ENCODE data around the gene COQ8A. TPM values are rescaled to one million over a fixed set of nuclear protein-coding genes. Genes with fewer than 3 reads are reported as not detected.

COQ8A gene
- total RNA-seq, 3 donors from 2014 or later: 51.8 to 307 (median 60.6) TPM

DNA sequence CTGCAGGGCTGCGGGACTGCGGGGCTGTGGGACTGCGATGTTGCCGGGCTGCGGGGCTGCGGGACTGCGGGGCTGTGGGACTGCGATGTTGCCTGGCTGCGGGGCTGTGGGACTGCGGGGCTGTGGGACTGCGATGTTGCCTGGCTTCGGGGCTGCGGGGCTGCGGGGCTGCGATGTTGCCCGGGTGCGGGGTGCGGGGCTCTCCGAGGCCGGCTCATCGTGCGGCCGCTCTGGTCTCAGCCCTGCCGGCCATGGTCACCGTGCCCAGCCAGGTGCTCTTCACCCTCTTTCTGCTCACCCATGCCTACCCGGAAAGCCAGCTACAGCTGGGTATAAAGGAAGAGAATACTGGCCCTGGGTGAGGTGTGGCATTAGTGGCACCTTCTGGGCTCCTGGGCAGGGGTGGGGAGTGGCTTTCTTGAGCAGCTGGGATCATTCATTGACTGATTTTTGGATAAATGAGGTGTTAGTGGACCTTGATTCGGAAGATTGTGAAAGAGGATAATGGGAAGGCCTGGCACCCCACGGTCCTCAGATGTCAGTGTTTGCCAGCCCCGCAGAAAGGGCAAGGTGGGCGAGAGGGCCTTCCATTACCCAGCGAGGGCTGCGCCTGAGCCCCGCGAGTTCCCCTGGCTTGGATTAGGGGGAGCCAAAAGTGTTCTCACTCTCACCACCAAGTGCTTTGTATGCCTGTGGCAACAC lies 36.3 kb downstream of the COQ8A start:
- intact Hi-C loops (cut with DNase I; ENCODE audit: low total_unique reads): no loop called here
- Histone ChIP-seq H3K4me3 (no peak overlapping the region), H3K27me3 (no peaks in the 10 kb centered on the region), H3K4me1 (peaks cover 11 to 24% of the 10 kb centered on the region in 2 donors), H3K36me3 (no peaks in the 10 kb centered on the region), H3K27ac (peak overlapping the region in 1 of 2 donors; percentile 55), H3K9me3 (peaks cover 3 to 8% of the 10 kb centered on the region in 2 donors)
- TF ChIP-seq POLR2A (IDR thresholded peaks at IDR 0.05): no peak
- TF ChIP-seq, protein P1, sequence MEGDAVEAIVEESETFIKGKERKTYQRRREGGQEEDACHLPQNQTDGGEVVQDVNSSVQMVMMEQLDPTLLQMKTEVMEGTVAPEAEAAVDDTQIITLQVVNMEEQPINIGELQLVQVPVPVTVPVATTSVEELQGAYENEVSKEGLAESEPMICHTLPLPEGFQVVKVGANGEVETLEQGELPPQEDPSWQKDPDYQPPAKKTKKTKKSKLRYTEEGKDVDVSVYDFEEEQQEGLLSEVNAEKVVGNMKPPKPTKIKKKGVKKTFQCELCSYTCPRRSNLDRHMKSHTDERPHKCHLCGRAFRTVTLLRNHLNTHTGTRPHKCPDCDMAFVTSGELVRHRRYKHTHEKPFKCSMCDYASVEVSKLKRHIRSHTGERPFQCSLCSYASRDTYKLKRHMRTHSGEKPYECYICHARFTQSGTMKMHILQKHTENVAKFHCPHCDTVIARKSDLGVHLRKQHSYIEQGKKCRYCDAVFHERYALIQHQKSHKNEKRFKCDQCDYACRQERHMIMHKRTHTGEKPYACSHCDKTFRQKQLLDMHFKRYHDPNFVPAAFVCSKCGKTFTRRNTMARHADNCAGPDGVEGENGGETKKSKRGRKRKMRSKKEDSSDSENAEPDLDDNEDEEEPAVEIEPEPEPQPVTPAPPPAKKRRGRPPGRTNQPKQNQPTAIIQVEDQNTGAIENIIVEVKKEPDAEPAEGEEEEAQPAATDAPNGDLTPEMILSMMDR (IDR thresholded peaks at IDR 0.05): no peak
- no peak for TF ChIP-seq POLR2AphosphoS5 (IDR thresholded peaks at IDR 0.05)
- no peak for DNase-seq (ENCODE audit: low spot score in 2 of 2)

DNA sequence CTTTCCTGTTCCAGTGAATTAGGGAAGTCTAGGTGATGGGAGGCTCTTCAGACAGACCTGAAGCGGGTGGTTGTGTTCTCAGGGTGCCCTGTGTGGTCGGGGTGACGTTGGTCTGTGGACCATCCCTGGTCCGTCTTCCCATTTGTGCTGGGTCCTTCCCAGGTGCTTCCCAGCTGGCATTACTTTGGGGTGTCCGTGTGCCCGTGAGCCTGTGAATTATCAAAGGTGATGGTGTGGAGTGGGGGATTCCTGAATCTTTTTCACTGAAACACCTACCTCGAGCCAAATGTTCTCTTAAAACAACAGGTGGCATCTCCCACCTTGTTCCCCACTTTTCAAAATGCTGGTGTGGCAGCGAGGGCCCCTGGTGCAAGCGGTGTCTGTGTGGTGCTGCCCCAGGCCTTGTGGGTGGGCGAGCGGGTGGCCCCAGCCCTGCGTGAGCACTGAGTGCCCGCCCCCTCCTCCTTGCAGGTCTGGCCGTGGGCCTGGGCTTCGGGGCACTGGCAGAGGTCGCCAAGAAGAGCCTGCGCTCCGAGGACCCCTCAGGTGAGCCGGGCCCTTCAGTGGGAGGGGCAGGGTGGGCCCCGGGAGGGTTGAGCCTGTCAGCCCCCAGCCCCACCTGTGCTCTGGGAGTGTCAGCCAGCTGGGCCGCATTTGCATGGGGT lies 37.0 kb downstream of the COQ8A start:
- H3K4me1 ChIP-seq: peaks cover 11 to 24% of the 10 kb centered on the region in 2 donors
- DNase-seq (ENCODE audit: low spot score in 2 of 2): no peak
- no peak for TF ChIP-seq POLR2AphosphoS5 (IDR thresholded peaks at IDR 0.05)
- TF ChIP-seq, protein P1 (IDR thresholded peaks at IDR 0.05): no peak
- TF ChIP-seq POLR2A (IDR thresholded peaks at IDR 0.05): no peak
- H3K4me3 ChIP-seq: no peak overlapping the region
- H3K27me3 ChIP-seq: no peaks in the 10 kb centered on the region
- peaks cover 0 to under 1% of the 10 kb centered on the region in 2 donors for H3K9me3 ChIP-seq
- H3K36me3 ChIP-seq: no peaks in the 10 kb centered on the region
- intact Hi-C loops (cut with DNase I; ENCODE audit: low total_unique reads): no loop called here
- peak overlapping the region in 1 of 2 donors; percentile 55 for H3K27ac ChIP-seq

DNA sequence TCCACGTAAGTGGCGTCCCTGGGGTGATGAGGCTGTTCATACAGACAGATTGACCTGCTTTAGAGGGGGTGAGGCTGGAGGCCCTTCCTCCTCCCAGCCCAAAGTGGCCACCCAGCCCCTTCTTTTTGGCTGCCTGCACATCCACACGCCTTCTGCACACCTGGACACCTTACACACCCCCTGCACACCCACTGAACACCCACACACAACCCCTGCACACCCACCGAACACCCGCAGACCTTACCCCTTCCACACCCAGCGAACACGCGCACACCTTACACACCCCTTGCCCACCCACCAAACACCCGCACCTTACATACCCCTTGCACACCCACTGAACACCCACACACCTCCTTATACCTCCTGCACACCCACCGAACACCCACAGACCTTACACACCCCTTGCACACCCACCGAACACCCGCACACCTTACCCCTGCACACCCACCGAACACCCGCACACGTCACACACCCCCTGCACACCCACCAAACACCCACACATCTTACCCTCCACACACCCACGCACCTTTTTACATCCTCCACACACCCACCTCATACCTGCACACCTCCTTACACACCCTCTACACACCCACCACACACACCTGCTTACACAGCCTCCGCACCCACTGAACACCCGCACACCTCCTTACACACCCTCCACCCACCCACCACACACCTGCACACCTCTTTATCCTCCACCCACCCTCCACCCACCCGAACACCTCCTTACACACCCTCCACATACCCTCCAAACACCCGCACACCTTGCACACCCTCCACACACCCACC lies 37.7 kb downstream of the COQ8A start:
- Histone ChIP-seq H3K36me3 (no peaks in the 10 kb centered on the region), H3K4me1 (peaks cover 11 to 24% of the 10 kb centered on the region in 2 donors), H3K27ac (peak overlapping the region in 1 of 2 donors; percentile 0), H3K9me3 (no peaks in the 10 kb centered on the region), H3K4me3 (no peak overlapping the region), H3K27me3 (no peaks in the 10 kb centered on the region)
- no peak for DNase-seq (ENCODE audit: low spot score in 2 of 2)
- no peak for TF ChIP-seq POLR2AphosphoS5 (IDR thresholded peaks at IDR 0.05)
- TF ChIP-seq POLR2A (IDR thresholded peaks at IDR 0.05): no peak
- TF ChIP-seq, protein P1 (IDR thresholded peaks at IDR 0.05): no peak
- intact Hi-C loops (cut with DNase I; ENCODE audit: low total_unique reads): no loop called here

DNA sequence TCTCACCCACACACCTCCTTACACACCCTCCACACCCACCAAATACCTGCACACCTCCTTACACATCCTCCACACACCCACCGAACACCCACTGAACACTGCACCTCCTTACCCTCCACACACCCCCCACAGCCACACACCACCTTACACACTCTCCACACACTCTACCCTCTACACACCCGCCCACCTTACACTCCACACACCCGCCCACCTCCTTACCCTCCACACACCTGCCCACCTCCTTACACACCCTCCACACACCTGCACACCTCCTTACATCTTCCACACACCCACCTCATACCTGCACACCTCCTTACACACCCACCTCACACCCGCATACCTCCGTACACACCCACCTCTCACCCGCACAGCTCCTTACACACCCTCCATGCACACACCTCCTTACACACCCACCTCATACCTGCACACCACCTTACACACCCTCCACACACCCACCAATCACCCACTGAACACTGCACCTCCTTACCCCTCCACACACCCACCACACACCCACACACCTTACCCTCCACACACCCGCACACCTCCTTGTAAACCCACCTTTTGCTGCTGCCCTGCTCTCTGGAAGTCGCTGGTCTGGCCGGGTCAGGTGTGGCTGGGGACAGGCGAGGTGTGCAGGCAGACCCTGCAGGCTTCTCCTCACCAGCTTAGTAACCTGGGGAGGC lies 38.5 kb downstream of the COQ8A start:
- Histone ChIP-seq H3K36me3 (no peaks in the 10 kb centered on the region), H3K4me3 (no peak overlapping the region), H3K27me3 (no peaks in the 10 kb centered on the region), H3K27ac (peak overlapping the region in 1 of 2 donors; percentile 38), H3K9me3 (no peaks in the 10 kb centered on the region), H3K4me1 (peaks cover 9 to 18% of the 10 kb centered on the region in 2 donors)
- no peak for DNase-seq (ENCODE audit: low spot score in 2 of 2)
- TF ChIP-seq, protein P1 (IDR thresholded peaks at IDR 0.05): no peak
- TF ChIP-seq POLR2A (IDR thresholded peaks at IDR 0.05): no peak
- TF ChIP-seq POLR2AphosphoS5 (IDR thresholded peaks at IDR 0.05): no peak
- intact Hi-C loops (cut with DNase I; ENCODE audit: low total_unique reads): no loop called here
